Femur (tissue), 1 donor: ENCODE measurements around the gene RBM4B.

Experiments
- DNase-seq: peaks from one replicate; pipeline ENCODE4 v3.0.0-alpha.2; 2017

Gene RBM4B

GRCh38 chr11:66706989-66707388, 29.3 kb upstream of the RBM4B start:
- DNase-seq, result no peak

GRCh38 chr11:66705587-66706335, 28.1 kb upstream of the RBM4B start:
- no peak for DNase-seq

GRCh38 chr11:66704659-66705360, 27.1 kb upstream of the RBM4B start:
- DNase-seq, result no peak

DNA sequence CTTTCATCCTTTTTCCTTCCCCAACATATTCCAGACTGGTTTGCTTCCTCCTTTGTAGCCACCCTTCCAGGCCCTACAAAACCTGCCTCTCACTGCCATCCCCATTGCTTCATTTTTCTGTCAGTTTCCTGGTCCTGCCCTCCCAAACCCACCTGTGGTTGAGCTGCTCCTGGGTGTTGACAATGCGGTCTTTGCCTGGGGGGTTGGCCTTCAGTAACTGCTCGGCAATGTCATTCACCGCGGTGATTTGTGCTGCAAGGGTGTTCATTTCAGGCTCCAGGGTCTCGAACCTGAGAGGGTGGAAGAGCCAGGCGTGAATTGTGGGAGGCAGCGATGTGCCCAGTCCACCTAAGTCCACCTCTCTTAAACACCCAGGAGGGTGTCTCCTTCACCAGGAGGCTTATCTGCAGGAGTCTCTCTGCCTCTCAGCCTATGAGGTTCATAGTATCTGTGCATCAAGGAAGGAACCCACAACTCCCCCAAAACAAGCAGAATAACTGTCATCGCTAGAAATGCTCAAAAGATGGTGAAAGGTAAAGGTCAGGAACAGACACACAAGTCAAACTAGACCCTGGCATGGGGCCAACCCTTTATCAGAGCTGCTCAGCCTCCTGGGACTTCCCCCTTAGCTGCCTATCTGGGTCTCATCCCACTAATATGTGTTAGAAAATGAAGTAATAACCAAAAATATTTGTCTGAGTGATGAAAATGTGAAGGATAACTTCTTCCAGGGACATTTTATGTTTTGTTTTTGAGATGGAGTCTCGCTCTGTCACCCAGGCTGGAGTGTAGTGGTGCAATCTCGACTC, 23.9 kb upstream of the RBM4B start:
- DNase-seq, result no peak

- no peak for DNase-seq
Observed at GRCh38 chr11:66700742-66701141, 23.1 kb upstream of the RBM4B start.

DNA sequence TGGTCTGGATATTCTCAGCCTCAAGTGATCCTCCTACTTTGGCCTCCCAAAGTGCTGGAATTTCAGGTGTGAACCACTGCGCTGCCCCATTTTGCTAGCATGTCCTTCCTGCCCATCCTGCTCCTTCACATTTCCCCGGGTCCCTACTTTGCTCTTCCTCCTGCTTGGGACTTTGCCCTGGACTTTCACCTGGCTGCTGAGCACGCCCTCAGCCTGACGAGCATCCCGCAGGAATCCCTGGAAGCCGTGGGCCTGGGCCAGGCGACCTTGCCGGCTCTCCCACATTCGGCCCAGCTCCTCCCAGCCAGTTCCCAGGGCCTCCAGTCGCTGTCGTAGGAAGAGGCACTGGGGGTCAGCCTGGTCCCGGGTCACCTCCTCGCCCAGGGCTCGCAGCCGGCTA, 22.6 kb upstream of the RBM4B start:
- no peak for DNase-seq

GRCh38 chr11:66698491-66698890, 20.8 kb upstream of the RBM4B start:
- DNase-seq, result no peak

GRCh38 chr11:66697988-66698387, 20.3 kb upstream of the RBM4B start:
- no peak for DNase-seq

- no peak for DNase-seq
Observed at GRCh38 chr11:66696146-66696545, 18.5 kb upstream of the RBM4B start.

DNA sequence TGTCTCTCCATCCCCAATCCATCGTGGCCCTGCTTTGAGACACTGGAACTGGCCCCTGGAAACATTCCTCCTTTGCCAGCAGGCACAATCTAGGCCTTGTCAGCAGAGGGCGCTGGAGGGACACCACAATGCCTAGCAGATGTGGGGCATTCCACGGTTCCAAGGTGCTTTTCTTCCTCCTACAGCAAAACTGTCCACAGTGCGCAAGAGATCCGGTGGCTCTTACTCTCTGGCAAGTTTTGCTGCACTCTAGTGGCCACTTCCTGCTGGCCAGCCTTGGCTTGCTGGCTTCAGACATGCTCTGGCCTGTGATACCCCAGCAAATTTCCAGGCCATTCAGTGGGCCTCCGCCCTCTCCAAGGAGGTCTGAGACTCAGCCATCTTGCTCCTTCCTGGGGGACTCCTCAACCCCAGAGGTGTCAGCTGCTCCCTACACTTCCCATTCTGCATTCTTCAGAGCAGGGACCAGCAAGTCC, 17.1 kb upstream of the RBM4B start:
- peak; percentile 89 for DNase-seq

DNA sequence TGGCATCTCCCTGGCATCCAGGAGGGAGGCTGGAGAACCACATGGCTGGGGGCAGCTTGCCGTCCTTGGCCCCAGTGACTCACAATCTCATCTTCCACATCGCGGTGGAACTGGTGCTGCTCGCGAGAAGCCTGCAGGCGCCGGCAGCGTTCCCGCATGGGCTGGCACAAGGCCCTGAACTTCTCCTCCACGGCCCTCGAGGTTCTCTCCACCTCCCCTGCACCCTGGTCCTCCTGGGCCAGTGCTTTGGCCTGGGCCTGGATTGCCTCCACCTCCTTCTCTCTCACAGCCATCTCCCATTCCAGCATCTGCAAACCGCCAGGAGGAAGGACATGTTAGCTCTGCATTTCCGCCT, 16.3 kb upstream of the RBM4B start:
- DNase-seq, result no peak

DNA sequence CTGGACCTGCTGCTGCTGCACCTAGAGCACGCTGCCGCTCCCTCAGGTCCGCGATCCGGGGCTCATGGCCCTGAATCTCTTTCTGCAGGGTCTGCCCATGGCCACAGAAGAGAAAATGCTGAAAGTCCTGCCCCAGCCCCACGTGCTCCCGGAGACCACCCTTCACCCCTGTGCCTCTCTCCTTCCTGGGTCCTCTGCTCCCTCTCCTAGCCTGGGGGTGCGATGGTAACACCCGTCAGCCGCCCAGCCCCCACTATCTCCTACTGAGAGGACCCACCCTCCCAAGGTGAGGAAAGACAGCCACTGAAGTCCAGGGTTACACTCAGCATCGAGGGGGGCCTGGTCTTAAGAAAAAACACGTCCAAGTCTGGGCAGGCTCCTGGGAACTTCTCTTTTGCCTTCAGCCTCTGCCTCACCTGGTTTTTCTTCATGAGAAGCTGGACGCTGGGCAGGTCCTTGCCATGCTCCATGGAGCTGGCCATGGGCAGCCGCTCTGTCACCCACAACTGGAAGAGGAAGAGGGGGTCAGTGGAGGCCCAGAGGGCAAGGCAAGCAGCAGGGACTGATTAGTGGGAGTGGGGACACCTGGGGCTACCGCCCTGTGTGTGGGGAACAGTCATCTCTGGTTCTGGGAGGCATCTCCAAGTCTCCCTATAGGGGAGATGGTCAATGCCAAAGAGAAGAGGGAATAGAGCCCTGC, 15.8 kb upstream of the RBM4B start:
- no peak for DNase-seq

GRCh38 chr11:66692871-66693331, 15.2 kb upstream of the RBM4B start:
- no peak for DNase-seq

DNA sequence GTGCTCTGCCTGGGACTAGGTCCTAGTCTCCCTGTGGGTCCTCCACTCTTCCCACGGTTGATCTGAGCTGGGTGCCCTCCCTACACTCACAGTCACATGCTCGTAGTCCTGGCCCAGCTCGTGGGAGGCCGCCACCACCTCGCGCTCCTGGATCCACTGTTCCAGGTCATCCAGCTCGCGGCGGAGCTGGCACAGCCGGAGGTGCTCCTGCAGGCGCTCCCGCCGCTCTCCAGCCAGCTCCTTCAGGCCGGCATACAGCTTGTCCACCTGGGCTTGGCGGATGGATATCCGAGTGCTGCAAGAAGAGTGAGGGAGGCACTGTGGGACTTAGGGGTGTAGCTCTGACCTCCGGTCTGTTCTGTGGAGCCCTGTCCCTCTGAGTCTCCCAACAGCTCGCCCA, 14.8 kb upstream of the RBM4B start:
- no peak for DNase-seq

GRCh38 chr11:66691311-66691980, 13.8 kb upstream of the RBM4B start:
- DNase-seq, result no peak

DNA sequence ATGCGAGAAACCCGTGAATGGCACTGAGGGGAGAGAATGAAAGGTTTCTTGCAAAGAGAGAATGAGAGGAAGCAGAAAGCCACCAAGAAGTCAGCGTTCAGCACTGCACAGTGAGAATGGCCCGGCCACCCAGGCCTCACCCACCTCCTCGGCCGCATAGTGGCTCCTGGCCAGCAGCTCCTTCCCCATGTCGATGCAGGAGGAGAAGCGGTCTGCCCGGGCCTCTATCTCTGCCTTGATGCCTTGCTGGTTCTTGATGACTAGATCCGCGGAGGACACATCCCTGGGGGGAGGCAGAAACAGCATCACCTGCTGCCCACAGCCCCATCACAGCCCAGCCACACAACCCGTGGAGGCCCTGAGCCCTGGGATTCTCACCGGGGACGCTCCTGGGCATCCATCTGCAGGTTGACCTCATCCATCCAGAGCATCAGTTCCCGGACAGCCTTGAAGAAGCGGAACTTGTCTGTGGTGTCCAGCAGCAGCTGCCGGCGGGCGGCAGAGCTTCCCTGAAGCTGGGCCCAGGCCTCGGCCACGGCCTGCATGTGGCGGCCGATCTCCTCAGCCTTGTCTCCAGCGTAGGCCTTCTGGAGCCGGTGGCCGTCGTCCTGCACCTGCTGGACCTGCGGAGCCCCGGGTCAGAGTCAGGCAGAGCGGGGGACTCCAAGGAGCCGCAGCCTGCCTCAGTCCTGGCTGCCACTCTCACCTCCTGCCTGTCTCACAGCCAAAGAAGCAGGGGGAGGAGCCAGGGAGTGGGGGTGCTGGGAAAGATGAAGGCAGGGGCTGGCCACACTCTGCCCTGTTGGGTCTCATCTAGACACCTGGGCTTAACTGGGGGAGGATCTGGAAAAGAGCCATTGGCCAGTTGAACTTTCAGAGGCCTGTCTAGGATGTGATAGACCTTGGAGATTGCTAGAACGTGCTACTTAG, 12.2 kb upstream of the RBM4B start:
- no peak for DNase-seq

- DNase-seq, result no peak
Observed at GRCh38 chr11:66688561-66689534, 11.2 kb upstream of the RBM4B start.

DNA sequence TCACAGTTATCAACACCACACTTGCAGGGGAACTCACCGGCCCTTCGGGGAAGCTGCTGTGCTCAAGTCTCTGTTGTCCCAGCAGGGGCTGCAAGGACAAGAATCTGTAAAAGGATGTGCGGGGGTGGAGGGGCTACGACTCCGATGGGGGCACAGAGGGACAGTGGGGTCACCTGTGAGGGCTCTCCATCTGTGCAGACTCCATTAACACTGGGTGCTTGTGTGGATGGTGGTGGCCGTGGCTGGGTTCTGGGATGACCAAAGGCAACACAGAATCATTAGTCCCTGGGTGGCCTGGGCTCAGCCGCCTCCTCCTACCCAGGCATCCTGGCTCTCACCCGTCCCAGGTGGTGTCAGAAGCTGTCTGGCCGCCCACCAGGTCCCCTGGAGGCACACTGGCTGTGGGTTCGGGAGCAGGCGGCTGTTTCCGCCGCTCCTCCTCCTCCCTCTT, 10.2 kb upstream of the RBM4B start:
- DNase-seq, result no peak

DNA sequence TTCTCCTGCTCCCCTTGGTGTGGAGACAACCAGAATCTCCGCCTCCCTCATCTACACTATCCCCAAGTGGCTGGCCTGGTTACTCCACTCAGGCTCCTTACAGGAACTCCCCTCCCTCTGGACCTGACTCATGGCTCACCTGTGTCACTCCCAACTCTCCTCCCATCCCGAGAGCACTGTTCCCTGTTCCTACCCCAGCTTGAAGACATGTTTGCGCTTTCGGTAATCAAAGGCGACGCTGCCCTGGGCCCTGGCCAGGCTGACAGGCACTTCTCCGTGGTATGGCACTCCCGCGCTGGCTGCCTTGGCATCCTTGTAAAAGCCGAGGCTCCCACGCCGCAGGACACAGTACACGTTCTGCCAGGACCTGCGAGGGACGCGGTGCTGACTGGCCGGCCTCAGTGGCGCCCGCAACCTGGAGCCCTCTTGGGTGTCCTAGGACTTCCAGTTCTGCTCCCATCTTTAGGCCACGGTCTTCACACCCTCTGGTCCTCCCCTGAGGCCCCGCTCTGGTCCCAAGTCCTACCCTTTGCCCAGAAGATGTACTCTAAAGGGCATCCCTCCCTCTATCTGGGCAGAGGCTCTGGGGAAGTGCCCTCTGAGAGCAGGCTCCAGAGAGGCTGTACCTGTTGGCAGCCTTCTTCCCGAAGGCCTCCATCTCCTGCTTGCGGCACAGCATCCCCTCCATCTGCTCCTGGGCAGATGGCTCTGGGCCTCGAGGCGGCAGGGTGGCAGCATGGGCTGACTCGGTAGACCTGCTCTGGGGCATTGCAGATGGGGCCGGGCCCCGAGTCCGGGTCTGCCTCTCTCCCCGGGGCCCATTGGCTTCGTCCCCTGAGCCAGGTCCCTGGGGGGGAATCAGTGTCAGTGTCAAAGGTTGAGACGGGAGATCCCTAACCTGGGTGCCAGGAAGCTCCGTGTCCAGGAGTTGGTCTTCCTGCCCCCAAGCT, 9.4 kb upstream of the RBM4B start:
- no peak for DNase-seq
